HG03354 (cell line): ENCODE measurements around the gene MSH6.

Source experiments
- ATAC-seq: cut with Tn5 transposase; IDR thresholded peaks from one replicate; pipeline ENCODE4 v1.9.1; 2021; ENCODE audit warnings: mild to moderate bottlenecking; ENCODE audit not compliant: unreplicated experiment, poor library complexity, severe bottlenecking

MSH6 gene

GRCh38 chr2:47782671-47783485 is at the start of gene MSH6:
TSS of gene MSH6 (plus strand) at chr2:47783145. CDS start at chr2:47783234, 89 bp downstream.
- ATAC-seq, result peak; percentile 83

- no peak for ATAC-seq
Observed at GRCh38 chr2:47735136-47735869, 47.6 kb upstream of the MSH6 start.

GRCh38 chr2:47735912-47736311 is 47.0 kb upstream of the MSH6 start:
- ATAC-seq, result no peak

- no peak for ATAC-seq
Observed at GRCh38 chr2:47737191-47737975, 45.6 kb upstream of the MSH6 start.

DNA sequence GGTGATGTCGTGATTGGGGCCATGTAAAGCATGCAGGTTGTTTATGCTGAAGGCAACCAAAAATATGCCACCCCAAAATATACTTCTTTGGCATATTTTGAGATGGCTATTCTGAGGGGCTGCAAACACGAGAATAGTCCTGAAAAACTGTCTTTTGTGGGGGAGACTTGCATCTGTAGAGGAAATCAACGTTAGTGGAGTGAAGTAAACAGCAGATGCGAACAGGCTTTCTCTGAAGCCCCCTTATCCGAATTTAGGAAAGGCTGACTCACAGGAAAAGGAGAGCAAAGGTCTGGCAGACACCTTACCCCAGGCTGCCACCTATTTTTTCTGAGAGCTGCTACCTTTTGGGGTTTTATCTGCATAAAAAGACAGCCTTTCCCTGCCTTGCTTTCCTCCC is 44.6 kb upstream of the MSH6 start:
- no peak for ATAC-seq

- no peak for ATAC-seq
Observed at GRCh38 chr2:47741101-47741500, 41.8 kb upstream of the MSH6 start.

DNA sequence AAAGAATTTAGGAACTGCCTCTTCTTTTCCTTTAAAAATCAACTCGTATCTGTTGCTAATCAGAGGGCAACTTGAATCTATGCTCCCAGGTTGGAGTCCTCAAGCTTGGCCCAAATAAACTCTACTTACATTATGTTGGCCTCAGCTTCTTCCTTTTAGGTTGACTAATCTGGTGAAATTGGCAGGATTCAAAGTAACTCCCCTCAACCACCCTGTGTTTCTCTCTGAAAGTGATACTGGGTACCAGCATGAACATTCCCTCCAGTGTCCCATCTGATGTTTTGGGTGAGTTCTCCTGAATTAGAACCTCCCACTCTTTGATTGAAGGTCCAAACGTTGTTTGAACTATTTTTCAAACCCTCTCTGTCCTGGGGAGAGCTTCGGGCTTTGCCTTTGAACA is 41.3 kb upstream of the MSH6 start:
- no peak for ATAC-seq

DNA sequence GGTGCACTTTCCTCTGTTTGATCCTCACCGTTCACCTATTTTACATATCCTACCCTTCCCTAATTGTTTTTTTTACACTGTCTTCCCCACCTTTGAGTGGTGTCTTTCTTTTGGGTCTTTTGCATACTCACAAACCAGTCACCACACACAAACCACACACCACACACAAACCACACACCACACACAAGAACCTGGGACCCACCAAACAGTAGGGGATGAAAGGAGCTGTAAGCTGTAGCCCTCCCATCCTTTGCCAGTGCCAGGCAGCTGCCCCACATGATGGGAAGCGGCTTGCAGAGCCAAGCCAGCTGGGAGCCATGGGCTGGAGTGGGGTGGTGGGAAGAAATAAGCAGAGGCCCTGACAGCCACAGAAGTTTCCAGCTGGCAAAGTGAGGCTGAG is 38.9 kb upstream of the MSH6 start:
- no peak for ATAC-seq

DNA sequence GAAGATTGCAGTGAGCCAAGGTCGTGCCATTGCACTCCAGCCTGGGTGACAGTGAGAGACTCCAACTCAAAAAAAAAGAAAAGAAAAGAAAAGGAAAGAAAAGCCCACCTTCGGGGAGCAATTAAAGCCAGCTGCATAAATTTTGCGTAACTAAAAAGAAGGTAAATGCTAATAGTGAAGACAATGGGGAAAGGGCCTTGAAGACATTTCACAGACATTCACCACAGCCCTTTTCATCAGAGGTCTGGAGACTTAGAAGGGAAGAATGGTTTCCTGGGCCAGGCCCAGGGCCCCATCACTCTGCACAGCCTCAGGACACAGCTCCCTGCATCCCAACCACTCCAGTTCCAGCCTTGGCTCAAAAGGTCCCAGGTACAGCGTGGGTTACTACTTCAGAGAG is 35.1 kb upstream of the MSH6 start:
- ATAC-seq, result no peak

DNA sequence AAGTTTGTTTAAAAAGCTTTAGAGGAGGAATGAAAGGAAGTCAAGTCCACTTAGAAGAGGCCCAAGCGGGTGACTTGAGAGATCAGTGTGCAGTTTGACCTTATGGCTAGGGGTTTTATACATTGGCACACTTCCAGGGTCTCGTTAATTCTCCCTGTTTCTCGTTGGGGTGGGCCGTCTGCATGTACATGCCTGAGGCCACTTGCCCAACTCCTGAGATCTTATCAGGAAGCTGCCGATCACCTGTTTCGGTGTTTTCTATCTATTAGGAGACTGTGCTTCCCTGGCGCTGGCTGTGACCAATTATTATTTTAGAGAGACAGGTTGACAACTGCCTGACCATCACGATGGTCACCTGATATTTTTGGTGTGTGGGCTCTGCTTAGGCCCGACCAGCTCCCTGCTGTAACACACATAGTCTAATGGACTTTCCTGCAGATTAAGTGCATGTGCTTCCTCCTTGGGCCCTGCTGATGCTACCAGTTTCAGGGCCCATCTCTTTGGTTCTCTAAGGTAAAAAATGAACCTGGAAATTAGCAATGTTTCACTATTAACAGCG is 31.0 kb upstream of the MSH6 start:
- peak; percentile 31 for ATAC-seq

DNA sequence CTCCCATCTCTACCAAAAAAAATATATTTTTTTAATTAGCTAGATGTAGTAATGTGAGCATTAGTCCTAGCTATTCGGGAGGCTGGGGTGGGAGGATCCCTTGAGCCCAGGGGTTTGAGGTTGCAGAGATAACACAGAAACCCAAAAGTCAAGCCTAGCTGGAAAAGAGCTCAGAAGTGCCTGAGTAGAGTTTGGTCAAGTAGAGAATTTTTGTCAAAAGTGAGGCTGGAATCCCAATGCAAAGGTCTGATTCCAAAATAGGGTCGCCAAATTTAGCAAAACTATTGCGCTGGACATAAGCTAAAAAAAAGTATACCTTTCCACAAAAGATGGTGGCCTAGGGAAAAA is 15.5 kb upstream of the MSH6 start:
- ATAC-seq, result peak; percentile 10

DNA sequence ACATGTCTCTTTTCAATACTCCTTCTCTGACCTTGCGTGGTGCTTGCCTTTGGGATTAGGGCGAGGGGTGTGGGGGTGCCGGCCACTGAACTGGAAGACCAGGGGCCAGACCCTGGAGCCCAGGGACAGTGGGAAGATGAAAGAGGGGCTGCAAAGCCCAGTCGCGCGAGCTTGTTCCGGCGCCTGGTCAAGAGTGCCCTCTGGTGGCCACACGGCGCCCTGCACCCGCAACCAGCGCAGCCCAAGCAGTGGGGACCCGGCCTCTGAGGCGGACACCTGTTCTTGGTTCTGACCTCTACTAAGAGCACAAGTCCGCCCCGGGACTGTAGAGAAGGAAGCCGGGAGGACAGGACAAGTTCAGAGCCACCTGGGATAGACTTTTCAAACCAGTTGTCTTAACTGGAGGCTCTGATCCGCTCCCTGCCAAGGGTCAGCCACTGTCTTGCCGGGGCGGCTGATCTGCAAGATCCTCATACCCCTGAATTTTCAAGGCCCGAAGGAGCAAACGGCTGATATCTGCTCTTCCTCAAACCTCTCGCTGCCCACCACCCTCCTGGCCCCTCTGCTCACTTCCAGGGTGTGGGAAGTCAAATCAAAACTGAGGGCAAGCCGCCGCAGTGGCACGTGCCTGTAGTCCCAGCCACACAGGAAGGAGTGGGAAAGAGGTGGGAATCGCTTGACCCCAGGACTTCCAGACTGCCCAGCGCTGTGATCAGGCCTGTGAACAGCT is 14.9 kb upstream of the MSH6 start:
- peak; percentile 73 for ATAC-seq

DNA sequence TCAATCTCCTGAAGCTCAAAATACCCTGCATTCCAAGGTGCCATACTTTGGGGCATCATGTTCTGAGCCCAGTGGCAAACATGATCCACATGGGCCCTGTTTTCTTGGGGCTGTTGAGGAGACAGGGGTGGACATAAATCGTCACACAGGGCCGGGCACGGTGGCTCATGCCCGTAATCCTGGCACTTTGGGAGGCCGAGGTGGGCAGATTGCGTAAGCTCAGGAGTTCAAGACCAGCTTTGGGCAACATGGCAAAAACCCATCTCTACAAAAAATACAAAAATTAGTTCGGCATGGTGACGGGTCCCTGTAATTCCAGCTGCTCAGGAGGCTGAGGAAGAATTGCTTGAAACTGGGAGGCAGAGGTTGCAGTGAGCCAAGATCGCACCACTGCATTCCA is 13.6 kb upstream of the MSH6 start:
- ATAC-seq, result no peak

GRCh38 chr2:47771211-47771610 is 11.7 kb upstream of the MSH6 start:
- ATAC-seq, result no peak

DNA sequence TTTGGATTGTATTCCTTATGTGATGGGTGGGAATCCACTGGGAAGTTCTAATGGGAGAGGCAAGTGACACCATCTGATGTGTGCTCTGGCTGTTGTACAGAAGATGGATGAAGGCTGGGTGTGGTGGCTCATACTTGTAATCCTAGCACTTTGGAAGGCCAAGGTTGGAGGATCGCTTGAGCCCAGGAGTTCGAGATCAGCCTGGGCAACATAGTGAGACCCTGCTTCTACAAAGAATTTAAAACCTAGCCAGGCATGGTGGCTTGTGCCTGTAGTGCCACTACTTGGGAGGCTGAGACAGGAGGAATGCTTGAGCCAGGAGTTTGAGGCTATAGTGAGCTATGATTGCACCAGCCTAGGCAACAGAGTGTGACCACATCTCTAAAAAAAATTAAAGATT is 10.6 kb upstream of the MSH6 start:
- no peak for ATAC-seq

DNA sequence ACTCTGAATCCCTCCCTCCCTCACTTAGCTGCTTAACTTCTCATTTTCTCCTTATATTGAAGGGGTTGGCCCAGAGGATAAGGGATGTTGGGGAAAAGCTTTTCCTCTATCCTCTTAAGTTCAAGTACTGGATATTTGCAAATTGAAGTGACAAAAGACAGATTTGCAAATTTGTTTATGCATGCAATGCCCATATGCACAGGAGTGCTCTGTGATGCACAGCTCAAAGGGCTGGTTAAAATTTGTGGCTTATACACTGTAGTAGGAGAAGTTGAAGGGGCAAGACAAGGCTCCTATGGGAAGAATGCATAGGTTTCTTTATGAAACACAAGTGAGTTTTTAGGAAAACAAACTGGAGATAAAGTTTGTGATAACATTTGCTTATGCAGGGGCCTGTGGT is 8.4 kb upstream of the MSH6 start:
- ATAC-seq, result no peak

DNA sequence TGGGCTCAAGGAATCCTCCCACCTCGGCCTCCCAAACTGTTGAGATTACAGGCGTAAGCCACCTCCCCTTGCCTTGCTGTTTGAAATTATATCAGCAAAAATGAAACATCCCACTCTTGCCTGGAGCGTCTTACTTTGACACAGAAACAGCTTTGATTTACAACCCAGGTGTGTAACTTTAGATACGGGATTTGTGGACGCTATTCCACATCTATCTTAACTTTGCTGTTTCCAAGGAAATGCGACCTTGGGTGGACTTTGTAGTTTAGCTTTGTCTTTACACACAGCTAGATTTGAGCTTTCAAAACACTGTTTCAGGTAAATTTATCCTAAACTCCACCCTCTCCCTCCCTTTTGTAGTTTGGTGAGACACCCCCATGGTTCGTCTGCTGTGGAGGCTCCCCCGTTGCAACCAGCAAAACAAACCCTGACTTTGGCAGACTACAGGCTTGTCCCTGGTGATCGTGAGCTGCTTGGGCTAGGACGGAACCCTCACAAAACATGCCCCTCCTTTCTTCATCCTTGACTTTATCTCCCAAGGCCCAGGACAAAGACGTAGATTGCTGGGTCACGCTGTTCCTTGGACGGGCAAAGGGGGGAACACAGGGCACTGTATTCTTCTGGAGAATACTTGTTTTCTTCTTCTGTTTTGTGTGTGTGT is 5.5 kb upstream of the MSH6 start:
- no peak for ATAC-seq

DNA sequence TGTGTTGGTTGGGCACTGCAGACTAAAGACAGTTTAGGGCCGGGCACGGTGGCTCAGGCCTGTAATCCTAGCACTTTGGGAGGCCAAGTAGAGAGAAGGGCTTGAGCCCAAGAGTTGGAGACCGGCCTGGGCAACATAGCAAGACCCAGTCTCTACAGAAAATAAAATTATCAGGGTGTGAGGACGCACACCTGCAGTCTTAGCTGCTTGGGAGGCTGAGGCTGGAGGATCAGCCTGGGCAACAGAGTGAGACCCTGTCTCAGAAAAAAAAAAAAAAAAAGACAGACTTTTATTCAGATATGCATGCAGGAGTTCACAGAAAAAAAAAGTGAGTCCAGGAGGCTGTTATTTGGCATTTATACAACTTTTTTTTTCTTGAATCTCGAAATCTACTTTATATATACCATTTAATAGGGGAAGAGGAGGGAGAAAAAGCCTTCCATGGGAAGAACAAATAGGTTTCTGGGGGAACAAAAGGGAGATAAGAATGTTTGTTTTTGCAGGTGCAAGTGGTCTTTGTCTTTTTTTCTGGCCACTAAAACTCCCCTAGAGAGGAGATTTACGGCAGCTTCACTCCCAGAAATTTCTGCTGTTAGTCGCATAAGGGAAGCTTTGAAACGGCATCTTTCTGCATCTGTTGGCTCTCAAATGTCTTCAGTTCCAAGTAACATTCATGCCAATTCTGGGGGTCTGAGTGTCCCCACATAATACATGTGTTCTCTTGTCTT is 4.1 kb upstream of the MSH6 start:
- no peak for ATAC-seq

- ATAC-seq, result no peak
Observed at GRCh38 chr2:47779426-47779790, 3.5 kb upstream of the MSH6 start.
